ENCODE results near the gene LPP. TPM values are rescaled to one million over a fixed set of nuclear protein-coding genes. Genes with fewer than 3 reads are reported as not detected.

The LPP gene
- total RNA-seq, 1 donor from 2014 or later: 54.9 TPM

GRCh38 chr3:188243124-188243795 is 89.3 kb downstream of the LPP start:
- intact Hi-C loops (cut with micrococcal nuclease): no loop called here

GRCh38 chr3:188244395-188244861 is 90.5 kb downstream of the LPP start:
- intact Hi-C loops (cut with micrococcal nuclease): no loop called here

- intact Hi-C loops (cut with micrococcal nuclease): no loop called here
Measured at GRCh38 chr3:188246905-188247304, 92.9 kb downstream of the LPP start.

DNA sequence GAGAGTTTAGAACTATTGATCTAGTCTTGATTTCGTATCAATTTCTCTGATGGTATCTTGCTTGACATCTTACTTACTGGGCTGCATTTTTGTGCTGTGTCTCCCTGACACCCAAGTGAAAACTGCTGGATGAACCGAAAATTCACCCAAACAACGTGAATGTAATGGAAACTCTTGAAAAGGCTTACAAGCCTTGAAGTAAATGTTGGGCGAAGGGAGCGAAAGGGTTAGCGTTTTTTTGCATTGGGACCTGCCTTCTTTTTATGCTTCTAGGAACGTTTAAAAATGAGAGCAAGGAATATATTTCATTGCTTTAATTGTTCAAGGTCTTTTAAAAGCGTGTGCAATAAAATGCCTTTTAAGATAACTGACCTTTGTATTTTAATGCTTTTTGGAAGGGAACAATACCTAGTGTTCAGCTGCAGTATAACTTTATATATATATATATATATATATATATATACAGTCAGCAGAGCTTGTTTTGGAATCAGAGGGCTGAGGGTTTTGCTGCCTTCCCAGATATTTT is 94.1 kb downstream of the LPP start:
- intact Hi-C loops (cut with micrococcal nuclease): no loop called here

GRCh38 chr3:188253123-188253793 is 99.3 kb downstream of the LPP start:
- intact Hi-C loops (cut with micrococcal nuclease): loop anchor here (5.0 kb wide), 1 partner anchor 44 kb away; no protein-coding TSS in a partner anchor

- intact Hi-C loops (cut with micrococcal nuclease): loop anchor here (5.0 kb wide), 1 partner anchor 43 kb away; no protein-coding TSS in a partner anchor
Measured at GRCh38 chr3:188253800-188254452, 100.0 kb downstream of the LPP start.

- intact Hi-C loops (cut with micrococcal nuclease): loop anchor here (5.0 kb wide), 1 partner anchor 43 kb away; no protein-coding TSS in a partner anchor
Measured at GRCh38 chr3:188254520-188255070, 100.6 kb downstream of the LPP start.

DNA sequence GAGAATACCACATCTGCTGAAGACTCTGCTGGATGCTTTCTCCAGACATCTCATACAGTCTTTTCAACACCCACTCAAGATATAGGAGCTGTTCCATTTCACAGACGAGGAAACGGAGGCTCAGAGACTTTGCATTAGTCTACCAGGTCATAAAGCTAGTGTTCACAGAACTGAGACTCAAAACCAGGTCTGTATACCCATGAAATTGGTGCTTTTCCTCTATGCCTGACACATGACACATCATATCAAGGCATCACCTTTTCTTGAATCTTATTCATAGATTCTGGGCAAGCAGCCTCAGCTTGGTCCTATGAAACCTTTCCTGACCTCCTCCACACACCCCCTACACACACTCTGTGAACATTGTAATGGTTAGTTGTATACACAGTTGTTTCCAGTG is 101.2 kb downstream of the LPP start:
- intact Hi-C loops (cut with micrococcal nuclease): no loop called here

GRCh38 chr3:188256758-188257157 is 102.8 kb downstream of the LPP start:
- intact Hi-C loops (cut with micrococcal nuclease): no loop called here

DNA sequence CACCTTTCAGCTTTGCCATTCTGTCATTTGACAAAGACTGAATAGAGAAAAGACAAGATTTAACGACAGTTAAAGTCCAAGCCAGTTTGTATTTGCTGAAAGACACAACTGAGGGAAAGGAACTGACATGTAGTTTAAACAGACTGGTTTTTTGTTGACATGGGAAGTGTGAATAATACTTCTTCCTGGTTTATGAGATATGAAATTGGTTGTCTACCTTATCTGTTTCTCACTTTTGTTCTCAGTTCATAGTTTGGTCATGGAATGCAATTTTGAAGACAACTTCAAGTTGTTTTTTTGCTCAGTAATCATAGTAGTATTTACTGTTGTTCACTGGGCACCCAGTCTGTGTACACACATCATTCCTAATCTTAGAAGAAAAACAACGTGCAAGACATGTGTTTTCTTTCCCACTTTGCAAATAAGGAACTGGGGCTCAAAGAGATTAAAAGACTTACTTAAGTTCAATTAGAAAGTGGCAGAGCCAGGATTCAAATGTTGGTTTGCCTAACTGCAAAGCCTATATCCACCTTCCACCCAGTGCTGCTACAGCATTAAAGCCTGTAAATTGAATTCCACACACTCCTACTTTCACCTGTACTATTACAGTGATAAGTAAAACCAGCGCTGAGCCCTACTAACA is 103.5 kb downstream of the LPP start:
- intact Hi-C loops (cut with micrococcal nuclease): no loop called here

DNA sequence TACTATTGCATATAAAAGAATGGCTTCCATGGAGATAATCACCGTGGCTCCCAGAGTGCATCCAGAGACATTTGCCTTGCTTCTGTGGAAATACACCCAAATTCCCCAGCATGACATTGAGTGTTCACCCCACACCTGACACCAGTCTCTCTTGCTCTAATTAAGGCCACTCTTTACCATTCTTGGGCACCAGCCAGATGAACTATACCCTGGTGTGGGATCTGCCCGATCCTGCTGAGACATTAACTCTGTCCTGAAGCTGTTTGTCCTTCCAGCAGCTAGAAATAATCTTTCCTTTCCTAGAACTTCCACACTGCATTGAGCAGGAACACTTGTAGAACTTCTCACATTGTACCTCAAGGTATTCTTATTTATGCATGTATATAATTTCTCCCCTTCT is 105.2 kb downstream of the LPP start:
- intact Hi-C loops (cut with micrococcal nuclease): no loop called here

DNA sequence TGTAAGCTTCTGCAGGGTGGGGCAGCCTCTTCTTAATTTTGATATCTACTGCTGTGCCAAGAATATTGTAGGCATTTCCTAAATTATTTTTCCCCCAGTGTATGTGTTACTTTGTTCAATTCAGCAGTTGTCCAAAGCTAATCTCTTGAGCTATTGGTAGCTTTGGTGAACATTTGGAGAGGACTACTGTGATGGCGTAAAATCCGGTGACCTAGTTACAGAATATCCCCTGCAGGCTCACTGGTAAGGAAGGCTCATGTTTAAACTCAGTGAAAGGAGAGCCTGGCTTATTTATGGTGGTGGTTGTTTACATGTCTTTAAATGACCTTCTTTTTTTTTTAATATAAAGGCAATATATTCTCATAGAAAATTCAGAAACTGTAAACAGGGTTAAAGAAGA is 105.6 kb downstream of the LPP start:
- intact Hi-C loops (cut with micrococcal nuclease): no loop called here

GRCh38 chr3:188261011-188261410 is 107.1 kb downstream of the LPP start:
- intact Hi-C loops (cut with micrococcal nuclease): no loop called here

GRCh38 chr3:188262488-188262887 is 108.5 kb downstream of the LPP start:
- intact Hi-C loops (cut with micrococcal nuclease): loop anchor here (2.0 kb wide), 1 partner anchor 16 kb away; no protein-coding TSS in a partner anchor

GRCh38 chr3:188262913-188263683 is 109.1 kb downstream of the LPP start:
- intact Hi-C loops (cut with micrococcal nuclease): loop anchor here (2.0 kb wide), 1 partner anchor 16 kb away; no protein-coding TSS in a partner anchor

- intact Hi-C loops (cut with micrococcal nuclease): no loop called here
Measured at GRCh38 chr3:188264226-188265207, 110.6 kb downstream of the LPP start.

GRCh38 chr3:188266562-188267274 is 112.8 kb downstream of the LPP start:
- intact Hi-C loops (cut with micrococcal nuclease): no loop called here

GRCh38 chr3:188267790-188268335 is 113.9 kb downstream of the LPP start:
- intact Hi-C loops (cut with micrococcal nuclease): no loop called here
